Medulla oblongata (tissue), 1 donor: ENCODE data around the gene ANAPC1.
"Not testable (repeated sequence)": the region's sequence is repeated elsewhere in the genome, so short reads cannot be mapped to it uniquely, and the experiment has no call there.

Source experiments
- DNase-seq: peaks from one replicate; pipeline ENCODE4 v3.0.0-alpha.2; 2015; ENCODE audit errors: extremely low spot score

ANAPC1 gene

DNA sequence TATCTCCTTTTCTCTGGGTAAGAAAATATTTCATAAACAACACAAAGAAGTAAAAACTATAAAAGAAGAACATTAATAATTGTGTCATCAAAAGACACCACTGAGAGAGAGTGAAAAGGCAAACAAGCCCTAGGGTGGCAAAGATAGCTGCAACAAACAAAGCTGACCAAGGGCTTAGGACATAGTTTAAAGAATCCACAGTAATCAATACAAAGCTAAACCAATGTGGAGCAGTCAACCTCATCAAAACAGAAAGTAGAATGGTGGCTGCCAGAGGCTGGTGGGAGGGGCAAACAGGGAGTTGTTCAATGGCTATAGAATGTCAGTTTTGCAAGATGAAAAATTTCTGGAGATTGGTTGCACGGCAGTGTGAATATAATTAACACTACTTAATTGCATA, 93.4 kb downstream of the ANAPC1 start:
- DNase-seq = not testable (repeated sequence)

DNA sequence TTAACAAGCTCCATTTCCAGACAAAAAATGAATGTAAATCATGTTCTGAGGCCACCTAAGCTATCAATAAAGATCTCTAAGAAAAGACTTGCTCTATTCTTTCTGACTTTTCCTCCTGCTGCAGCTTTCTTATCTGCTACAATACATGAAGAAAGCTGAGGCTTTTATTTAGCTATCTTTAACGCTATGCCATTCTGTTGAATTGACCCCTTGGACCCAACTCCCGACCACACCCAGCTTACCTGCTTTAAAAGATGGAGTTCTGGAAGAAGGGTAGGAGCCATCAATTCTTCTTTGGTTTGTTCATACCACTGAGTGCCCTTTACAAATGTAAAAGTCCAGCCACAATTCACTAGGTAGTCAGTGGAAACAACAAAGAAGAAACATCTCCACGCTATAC, 99.9 kb downstream of the ANAPC1 start:
- DNase-seq = not testable (repeated sequence)

DNA sequence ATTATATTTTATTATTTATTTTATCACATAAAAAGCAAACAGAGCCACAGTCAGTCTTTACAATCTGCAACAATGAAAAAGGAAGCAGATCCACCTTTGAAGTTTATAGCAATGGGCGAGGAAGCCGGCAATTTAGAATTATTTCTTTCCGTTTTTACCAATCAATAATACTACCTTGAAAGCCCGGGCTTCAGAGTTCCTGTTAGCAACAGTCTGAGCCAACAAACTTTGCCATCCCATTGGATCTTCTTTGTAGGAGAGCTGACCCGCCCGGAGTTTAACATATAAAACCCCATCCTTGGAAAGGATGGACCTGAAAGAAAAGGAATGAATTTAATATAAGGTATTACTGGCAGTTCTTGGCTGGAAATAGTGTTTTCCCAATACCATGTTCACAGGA, 101.8 kb downstream of the ANAPC1 start:
- not testable (repeated sequence) for DNase-seq

DNA sequence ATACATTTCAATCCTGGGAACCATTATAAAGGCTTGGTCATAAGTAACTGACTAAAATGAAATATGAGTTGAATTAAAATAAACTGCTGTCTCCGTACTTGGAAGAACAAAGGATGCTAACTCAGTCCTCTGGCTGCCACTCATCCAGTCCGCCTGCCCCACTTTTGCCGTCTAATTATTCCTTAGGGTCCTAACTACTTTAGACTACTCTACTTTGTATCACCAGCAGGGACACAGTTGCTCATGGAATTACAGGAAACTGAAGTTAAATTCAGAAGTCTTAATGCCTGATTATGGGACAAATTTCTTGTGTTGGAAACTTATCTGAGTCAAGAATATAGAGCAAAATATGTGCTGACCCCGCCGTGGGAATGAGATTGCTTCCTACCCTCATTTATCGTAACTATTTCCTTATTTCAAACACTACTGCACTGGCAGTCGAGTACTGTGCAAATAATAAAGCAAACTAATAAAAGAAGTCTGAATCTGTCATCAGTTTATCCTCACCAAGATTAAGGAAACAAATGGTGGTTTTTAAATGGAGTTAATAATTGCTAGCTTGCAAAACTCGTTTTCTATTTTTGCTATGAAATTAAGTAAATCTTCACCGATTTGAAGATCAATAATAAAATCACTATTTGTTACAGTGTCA, 102.4 kb downstream of the ANAPC1 start:
- DNase-seq = not testable (repeated sequence)

DNA sequence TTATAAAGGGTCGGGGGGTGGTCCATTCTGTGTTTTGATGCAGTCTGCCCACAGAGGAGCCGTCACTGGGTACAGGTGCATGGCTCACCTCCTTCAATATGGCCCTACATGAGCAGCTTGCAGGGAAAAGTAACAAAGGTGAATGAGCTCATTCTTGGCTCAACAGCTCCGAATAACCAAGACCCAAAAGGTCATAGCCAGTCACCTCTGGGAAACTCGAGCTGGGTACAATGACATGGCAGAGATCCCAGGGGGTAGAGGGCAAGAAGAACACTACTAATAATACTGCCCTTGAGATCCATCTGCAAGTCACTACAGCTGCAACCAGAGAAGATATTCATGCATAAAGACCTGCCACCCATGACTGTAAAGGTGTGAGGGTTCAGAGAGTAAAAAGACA, 106.8 kb downstream of the ANAPC1 start:
- not testable (repeated sequence) for DNase-seq

DNA sequence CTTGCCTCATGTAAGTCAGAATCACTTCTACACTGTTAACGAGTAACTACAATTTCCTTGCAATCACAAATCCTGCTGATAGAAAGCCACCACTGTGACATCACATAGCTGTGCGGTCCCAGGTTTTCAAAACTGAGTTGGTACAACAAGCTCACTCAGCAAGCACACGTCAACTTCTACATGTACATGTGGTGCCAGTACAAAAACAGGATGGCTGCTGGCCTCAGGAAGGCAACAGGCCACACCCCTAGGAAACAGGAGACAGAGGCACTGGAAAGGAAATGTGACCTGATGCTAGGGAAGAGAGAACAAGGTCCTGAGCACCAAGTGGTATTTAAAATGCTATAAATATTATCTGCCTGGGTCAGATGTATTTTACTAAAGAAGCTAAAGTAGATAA, 107.7 kb downstream of the ANAPC1 start:
- DNase-seq = not testable (repeated sequence)

DNA sequence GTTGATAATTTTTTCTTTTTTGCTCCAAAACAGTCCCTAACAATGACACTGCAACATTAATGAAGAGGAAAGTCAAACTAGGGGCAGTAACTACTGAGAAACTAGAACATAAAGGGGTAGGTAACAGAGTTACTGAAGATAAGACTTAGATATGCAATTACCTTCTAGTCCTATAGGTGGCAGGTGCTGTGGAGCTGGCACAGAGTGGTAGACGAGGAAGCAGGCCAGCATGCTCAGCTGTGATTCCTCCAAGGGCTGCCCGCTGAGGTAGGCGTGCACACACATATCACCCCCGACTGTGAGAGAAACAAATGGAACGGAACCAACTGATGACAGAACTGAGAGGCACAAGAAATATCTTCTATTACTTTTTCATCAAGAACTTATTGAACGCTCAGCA, 111.8 kb downstream of the ANAPC1 start:
- not testable (repeated sequence) for DNase-seq

DNA sequence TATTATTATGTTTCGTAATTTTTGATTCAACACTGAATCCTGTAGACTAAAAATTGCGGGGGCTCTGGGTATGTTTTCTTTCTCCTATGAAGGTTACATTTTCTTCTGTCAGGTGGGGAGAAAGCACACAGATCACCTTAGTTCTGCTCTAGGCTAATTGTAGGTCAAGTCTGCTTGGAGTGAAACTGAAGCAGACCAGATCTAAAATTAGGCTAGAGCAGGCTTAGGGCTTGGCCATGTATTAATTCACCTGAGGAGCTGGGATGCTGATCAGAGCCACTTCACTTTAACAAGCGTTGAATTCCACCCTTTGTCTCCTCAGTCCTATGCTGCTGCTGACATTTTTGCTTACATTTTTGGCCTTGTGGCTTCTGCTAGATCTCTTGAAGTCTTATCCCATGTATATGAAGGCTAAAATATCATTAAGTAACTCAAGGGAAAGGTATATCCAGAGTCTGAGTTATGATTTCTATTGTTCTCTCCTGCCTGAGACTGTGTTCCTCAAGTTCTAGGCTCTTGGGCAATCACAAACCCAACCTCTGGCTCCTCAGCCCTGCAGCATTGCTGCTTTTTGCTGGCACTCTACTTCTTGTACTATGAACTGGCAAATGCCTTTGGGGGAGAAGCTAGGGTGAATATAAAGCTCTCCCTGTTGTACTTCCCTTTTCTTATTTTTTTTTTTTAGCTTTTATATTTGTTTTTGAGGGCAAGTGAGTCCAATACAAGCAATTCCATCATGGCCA, 112.9 kb downstream of the ANAPC1 start:
- DNase-seq = not testable (repeated sequence)

DNA sequence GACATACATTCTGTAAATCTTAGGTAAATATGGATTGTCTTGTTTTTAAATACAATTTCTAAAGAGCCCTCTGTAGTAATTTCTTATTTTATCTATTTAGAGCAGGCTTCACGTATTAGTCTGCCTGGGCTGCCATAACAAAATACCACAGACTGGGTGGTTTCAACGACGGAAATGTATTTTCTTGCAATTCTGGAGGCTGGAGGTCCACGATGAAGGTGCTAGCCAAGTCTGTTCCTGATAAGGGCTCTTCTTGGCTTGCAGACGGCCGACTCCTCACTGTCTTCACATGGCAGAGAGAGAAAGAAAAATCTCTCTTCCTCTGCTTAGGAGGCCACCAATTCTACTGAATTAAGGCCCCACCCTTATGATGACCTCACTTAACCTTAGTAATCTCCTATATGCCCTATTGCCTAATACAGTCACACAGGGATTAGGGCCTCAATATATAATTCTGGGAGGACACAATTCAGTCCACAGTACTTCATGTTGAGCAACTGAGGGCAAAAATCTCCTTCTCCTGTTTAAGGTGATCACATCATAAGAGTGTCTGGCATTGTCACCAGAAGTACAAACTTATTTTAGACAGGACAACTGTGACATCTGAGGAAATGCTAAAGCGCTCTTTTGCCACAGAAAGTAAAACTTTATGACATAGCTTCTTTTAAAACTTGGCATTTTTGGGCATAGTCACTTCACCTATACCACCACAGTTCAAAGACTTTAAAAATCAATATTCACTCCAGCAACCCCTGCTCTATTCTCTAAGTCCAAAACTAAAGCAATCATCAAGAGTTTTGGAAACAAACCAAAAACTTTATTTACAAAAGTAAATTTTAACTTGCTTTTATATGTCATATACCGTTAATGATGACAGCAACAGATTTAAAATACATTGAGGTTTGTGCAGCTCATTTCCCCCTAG, 115.5 kb downstream of the ANAPC1 start:
- DNase-seq = not testable (repeated sequence)

DNA sequence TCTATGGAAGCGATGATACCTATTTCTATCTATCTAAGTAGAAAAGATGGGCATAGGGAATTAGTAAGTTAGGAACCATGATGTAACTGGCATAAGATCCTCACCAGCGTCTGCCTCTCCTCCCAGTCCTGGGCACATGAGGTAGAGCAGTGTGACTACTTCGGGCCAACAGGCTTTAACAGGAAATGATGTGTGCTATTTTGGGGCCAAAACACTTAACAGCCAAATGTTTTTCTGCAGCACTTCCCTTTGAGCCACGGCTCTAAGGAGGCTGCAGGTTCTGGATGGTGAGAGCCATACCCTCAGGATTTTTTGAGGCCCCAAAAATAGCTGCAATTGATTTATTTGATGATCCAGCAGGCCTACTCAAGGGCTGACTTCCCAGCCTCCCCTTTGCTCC, 116.9 kb downstream of the ANAPC1 start:
- DNase-seq = peak; percentile 46

DNA sequence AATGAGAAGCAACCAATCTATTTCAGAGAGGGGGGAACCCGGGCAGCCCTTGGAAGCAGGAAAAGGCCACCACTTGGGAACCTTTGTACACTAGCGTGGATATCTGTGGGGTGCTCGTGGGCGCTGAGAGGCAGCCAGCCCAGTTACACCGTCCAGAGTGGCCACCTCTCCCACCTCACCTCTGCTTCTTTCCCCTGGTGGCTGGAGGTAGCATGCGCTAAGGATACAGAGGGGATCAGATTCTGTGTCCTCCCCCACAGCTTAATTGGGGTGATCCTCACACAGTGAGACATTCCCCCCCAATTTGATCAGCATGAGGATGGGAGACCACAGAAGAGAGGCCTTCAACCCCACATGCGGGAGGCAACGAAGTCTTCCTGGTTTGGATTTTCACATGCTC, 117.7 kb downstream of the ANAPC1 start:
- not testable (repeated sequence) for DNase-seq

DNA sequence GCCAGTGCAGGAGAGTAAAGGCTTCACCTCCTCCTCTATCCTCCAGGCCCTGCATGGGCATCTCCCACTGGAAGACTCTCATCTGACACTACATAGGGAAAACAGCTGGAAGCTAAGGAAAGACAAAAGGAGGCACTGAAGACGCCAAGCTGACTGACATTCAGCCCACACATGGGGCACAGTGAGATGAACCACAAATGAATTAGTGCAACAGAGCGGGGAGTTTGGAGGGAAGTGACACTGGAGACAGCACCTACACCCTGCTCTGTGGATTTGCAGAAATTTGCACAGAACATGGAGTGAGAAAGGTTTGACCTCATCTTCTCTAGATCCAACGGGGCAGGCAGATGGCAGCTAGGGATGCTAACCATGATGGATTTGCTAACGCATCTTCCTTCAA, 119.8 kb downstream of the ANAPC1 start:
- not testable (repeated sequence) for DNase-seq

DNA sequence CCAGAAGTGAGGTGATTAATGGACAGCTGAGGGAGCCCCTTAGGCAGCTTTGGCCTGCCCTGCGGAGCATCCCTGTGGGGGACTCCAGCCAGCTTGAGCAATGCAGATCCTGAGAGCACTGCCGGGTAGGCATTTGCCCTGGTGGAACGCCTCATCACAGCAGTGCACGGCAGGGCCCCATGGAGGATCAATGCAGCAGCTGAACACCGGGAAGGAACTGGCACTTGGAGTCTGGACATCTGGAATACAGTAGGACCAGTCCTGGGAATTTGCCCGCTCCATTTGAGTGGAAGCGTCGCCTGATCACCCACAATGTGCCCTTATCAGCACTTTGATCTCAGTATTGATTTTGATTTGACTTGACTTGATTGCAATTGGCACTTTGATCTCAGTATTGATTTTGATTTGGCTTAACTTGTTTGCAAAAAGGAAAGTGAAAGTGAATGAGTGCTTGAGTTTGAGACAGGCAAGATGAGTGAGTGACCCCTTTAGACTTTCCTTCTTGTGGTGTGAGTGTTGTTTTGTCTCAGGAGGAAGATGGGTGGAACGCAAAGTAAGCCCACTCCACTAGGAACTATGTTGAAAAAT, 123.2 kb downstream of the ANAPC1 start:
- DNase-seq = not testable (repeated sequence)

DNA sequence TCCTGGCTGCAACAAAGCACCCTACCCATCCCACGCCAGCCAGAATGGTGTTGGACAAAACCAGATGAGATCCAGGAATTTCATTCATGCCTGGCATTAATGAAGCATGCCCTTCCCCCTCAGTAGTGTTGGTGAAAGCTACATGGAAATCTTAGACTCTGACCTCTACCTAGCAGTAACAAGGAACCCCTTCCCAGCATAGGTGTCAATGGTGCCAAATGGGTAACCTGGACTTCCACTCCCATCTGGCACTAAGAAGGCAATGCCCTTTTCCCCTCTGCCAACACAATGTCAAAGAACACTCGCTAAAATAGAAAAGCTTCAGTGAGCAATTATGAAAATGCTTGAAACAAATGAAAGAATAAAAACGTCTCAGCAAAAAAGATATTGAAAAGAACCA, 131.5 kb downstream of the ANAPC1 start:
- DNase-seq = not testable (repeated sequence)

DNA sequence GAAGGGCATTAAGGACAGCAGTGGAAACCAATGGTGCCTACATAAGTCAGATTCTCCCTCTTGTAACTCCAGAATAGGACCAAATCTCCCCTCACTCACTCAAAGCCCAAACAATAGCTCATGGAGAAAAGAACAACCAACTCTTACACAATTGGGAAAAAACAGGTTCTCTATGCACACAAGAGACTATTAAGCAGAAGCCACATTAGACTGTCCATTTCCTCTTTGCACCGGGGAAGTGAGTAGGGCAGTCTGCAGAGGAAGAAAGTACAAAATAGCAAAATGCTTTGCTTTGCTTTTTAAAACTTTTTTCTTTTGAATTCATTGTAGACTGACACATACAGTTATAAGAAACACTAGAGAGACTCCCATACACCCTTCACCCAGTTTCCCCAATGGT, 133.4 kb downstream of the ANAPC1 start:
- DNase-seq = peak; percentile 12

DNA sequence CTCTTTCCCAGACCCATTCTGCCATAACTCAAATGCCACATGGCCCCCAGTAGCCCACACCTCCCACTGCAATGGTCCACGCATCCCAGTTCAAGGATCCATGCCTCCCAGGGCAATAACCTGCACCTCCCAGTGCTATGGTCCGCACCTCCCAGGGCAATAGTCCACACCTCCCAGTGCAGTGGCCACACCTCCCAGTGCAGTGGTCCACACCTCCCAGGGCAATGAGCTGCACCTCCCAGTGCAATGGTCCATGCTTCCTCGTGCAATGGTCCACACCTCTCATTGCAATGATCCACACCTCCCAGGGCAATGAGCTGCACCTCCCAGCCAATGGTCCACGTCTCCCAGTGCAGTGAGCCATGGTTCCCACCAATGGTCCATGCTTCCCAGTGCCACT, 135.6 kb downstream of the ANAPC1 start:
- DNase-seq = not testable (repeated sequence)

DNA sequence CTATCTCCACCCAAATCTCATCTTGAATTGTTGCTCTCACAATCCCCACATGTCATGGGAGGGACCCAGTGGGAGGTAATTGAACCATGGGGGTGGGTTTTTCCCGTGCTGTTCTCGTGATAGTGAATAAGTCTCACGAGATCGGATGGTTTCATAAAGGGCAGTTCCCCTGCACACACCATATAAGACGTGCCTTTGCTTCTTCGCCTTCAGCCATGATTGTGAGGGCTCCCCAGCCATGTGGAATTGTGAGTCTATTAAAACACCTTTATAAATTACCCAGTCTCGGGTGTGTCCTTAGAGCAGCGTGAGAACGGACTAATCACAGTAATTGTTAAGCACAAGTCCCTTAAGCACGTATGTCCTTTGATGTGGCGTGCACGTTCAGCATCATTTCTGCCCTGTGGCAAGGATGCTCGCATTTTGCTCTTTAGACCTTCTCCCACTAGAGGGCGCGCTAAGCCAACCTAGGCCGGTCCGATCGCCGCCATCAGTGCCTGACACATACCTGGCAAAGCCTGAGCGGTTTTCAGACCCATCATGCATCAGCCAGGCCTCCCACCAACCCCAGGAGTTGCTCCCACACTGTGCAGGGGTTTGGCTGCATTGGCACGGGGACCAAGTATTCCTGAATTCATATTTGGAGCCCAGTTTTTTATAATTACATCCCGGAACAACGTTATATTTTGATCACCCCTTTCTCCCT, 136.4 kb downstream of the ANAPC1 start:
- not testable (repeated sequence) for DNase-seq

DNA sequence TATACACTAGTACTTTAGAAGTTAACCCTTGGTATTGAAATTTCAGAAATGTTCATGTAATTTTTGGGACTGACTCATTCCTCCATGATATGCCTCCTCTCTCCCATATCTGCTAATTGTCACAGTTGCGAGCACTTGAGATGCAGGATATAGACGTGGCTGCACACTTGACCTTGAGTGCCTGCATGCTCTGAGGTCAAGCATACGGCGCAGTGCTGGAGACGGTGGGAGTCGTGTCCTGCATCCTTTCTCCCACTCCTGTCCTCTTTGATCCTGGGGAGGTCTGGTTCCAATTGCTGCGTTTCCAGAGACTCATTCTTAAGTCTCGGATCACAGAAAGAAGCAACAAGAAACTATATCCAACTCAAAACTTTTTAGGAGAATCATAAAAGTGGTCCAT, 139.2 kb downstream of the ANAPC1 start:
- not testable (repeated sequence) for DNase-seq

DNA sequence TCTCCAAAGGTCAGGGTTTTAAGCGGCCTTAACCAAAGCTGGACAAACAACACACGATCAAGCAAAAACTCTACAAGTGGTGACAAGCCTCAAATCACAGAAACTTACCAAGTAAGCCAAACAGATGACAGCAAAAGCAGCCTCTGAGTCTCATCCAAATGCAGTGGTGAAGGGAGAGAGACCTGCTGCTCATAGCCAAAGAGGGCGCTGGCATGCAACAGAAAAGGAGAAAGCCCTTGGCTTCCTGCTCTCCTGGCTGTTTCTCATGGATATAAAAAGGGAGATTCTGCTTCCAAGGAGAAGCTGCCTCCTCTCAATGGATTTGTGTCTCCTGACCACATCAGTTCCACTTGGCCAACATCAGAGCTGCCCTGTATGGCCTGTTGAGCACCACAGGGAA, 142.5 kb downstream of the ANAPC1 start:
- not testable (repeated sequence) for DNase-seq

DNA sequence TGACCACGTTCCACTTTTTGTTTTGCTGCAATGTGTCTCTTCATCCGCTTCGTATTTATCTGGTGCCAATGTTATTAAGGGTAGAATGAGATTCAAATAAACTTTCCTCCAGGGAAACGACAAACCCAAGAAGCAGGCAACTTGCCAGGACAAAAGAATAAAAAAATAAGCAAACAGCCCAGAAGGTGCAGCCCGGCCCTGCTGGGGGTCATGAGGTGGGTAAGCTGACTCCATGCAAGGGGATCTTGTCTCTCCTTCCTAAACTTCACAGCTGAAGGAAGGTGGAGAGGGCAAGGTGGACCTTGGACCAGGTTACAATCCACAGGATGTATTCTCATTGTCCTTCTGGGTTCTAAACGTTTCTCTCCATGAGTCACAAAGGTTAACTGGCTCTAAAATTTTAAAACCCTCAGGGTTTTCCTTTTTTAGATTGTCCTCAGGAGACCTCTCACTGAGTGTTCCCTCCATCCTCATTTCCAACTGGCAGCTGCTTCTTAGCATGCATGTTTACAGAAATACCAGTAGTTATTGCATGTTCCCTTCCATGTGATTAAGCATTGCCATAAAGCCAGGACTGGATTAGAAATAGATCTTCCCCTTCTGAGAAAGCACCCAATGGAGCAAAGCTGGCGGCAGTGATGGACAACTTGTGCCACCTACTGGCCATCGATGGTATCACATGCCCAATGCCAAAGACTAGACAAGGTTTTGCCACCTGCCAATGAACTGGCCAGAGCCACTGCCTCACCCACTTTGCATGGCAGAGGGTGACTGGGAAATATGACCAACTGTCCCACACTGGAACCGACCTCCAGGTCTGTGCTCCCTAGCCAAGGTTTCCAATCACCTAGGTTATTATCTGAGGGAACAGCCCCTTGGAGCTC, 147.9 kb downstream of the ANAPC1 start:
- DNase-seq = not testable (repeated sequence)
